Sigmoid colon (tissue), 4 donors: Measurements from ENCODE around the gene KIF6.

Experiments
- CTCF ChIP-seq, 4 experiments: fragments of 450-650 bp in 3 of 4; fragments of 200-600 bp in 1 of 4; IDR thresholded peaks; one replicate each; pipeline ENCODE4 v1.5.1; 2016 to 2019; ENCODE audit warnings: antibody characterized with exemption in 4 of 4, mild to moderate bottlenecking in 3 of 4, moderate library complexity in 2 of 4
- EP300 ChIP-seq, 4 donors: sonication (generic); formaldehyde crosslinking; IDR thresholded peaks; one replicate each; pipeline ENCODE4 v1.6.1; 2017; ENCODE audit warnings: antibody characterized with exemption in 4 of 4
- POLR2A ChIP-seq, 2 donors: fragments of 450-650 bp; IDR thresholded peaks; one replicate each; pipeline ENCODE4 v1.6.1; 2016; ENCODE audit warnings: antibody characterized with exemption in 2 of 2, mild to moderate bottlenecking in 2 of 2, moderate library complexity in 2 of 2
- POLR2AphosphoS5 ChIP-seq, 4 donors: sonication (generic); formaldehyde crosslinking; IDR thresholded peaks; one replicate each; pipeline ENCODE4 v1.6.1; 2017; ENCODE audit warnings: antibody characterized with exemption in 4 of 4

- TF ChIP-seq EP300 (IDR thresholded peaks at IDR 0.05) (no peak), POLR2A (IDR thresholded peaks at IDR 0.05) (no peak), CTCF (IDR thresholded peaks at IDR 0.05) (no peak), POLR2AphosphoS5 (IDR thresholded peaks at IDR 0.05) (no peak)
Observed at GRCh38 chr6:39407446-39407993, 317.7 kb downstream of the KIF6 start.
